ENCODE measurements around the gene LRRN2.
"Not testable (repeated sequence)": the region's sequence is repeated elsewhere in the genome, so short reads cannot be mapped to it uniquely, and the experiment has no call there.

The LRRN2 gene

DNA sequence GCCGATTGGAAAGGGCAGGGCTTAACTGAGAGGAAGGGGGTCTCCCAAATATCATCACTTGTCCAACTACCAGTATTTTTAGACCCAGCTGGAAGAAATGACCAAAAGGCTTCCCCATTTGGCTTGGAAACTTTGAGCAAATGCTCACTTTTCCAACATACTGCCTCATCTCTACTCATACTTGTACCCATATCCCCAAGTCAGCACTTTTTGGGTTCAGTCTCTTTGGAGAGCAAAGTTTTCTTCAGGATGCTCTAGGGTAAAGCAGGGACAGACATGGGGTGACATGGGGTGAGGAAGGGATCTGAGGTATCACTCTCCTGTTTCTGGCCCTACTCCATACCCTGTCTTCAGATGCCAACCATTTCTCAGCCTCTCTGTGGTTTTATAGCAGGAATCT, 27.2 kb downstream of the LRRN2 start:
- DNase-seq: no peak

DNA sequence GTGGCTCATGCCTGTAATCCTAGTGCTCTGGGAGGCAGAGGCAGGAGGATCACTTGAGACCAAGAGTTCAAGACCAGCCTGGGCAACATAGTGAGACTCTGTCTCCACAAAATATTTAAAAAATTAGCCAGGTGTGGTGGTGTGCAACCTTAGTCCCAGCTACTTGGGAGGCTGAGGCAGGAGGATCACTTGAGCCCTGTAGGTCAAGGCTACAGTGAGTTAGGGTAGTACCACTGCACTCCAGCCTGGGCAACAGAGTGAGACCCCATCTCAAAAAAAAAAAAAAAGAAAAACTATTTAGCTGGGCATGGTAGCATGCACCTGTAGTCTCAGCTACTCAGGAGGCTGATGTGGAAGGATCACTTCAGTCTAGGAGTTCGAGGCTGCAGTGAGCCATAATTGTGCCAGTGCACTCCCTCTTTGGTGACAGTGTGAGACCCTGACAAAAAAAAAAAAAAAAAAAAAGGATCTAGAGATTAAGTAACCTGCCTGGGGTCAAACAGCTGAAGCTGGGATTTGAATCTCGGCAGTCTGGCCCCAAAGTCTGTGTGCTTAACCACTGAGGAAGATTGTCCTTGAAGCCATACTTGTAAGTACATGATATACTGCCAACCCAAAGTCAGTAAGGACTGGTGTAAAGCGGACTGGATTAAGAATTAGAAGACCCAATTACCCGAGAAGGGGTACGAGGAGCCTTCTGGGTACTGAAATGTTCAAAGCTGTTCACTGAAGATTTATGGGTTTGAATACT, 31.8 kb downstream of the LRRN2 start:
- no peak for DNase-seq

DNA sequence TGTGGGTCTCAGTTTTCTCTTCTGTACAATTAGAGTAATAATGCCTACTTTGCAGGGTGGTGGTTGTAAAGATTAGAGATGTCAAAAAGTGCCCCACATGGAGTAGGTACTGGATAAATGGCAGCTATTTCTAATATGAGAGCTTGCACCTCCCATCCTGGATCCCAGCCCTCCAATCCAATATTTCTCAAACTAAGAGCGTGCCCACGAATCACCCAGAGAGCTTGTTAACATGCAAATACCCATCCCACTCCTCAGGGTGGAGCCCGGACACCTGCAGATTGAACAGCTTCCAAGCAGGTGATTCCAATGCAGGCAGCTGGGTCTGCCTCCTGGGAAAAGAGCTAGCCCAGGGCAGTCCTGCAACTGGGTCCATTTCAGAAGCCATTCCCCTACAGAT, 33.0 kb downstream of the LRRN2 start:
- DNase-seq: peak; percentile 69

- peak; percentile 90 for DNase-seq
These were observed 33.6 kb downstream of the LRRN2 start for GRCh38 chr1:204651843-204652421.

- DNase-seq: peak; percentile 46
These were observed 34.5 kb downstream of the LRRN2 start for GRCh38 chr1:204650911-204651570.

DNA sequence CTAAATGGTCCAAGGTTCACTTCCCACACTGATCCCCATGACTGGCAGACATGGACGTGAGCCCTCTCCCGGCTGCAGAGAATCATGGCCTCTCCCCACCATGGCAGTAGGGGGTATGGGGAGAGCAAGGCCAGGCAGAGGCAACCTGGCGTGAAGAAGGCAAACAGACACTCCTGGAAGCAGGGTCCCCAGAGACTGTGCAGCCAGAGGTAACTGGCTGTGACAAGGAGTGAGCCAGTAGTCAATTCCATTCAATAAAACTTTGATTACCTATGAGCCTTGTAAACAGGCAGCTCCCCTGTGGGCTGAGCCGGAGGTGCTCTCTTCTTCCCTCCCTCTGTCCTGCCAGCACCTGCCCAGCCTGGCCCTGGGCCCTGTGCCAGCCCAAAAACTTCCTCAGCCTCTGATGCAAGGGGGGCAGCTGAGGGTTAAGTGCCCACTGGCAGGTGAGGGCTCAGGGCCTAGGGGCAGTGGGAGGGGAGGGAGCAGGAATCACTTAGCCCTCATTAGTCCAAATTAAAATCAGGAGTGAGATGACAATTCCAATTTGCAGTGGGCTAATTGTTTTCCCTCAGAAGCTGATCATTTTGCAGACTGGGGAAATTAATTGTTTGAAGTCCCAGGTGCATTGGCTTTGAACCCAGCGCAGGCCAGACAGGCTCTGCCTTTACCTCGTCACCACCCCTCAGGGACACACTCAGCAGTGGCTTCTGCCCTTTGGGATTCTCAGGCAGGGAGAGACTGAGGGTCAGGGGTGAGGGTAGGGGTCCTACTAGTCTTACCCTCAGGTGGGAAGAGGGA, 35.6 kb downstream of the LRRN2 start:
- DNase-seq: peak; percentile 87

DNA sequence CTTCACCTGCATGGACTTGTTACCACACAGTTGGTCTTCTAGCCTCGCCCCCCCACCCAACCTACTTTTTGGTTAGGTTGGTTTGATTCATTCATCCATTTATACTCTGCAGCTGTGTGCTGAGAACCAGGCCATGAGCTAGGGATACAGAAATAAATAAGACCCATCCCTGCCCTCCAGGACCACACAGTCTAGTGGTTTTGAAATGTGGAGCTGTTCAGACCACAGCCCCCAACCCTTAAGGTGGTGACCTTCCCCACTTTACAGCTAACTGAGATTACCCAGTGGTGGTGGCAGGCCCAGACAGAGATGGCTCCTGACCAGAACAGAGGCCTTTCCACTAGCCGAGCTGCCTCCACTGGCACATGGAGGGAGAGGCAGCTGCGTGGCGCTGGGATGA, 37.0 kb downstream of the LRRN2 start:
- DNase-seq: no peak

DNA sequence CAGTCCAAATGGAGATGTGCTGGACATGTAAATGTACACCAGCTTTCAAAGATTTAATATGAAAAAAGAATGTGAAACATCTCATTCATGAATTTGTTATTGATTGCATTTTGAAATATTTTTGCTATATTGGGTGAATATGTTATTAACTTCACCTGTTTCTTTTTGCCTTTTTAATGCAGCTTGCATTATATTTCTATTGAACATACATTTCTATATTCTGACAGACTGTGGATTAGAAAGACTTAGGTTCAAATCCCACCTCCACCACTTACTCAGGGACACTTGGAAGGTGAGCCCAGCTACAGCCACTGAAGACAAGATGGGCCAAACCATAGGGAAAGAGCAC, 37.8 kb downstream of the LRRN2 start:
- no peak for DNase-seq

DNA sequence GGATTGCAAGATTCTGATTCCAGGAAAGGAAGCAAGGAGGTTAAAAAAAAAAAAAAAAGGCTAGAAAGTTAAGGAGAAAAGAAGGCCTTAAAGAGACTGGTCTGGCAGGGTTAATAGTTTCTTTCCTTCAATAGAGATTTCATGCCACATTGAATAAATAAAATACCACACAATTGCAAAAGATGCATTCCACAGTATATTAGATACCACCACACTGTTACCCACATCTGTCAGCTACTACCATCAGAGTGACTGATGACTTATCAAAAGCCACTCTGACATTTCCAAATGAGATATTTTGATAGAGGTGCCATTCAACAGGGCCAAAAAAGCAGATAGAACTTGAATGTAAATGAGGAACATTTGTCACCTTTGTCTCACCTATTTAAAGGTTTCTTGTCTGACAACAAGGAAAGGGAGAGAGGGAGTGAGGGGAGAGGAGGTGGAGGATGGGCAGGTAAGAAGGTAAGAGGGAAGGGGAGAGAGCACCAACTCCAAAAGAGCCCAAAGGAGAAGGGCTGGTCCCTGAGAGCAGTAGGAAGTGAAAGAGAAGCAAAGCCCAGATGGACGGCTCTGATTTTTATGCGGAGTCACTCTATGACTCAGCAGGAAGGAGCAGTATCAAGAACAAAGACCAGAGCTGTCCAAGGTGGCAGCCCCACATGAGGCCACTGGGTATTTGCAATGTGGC, 38.3 kb downstream of the LRRN2 start:
- DNase-seq: peak; percentile 19

DNA sequence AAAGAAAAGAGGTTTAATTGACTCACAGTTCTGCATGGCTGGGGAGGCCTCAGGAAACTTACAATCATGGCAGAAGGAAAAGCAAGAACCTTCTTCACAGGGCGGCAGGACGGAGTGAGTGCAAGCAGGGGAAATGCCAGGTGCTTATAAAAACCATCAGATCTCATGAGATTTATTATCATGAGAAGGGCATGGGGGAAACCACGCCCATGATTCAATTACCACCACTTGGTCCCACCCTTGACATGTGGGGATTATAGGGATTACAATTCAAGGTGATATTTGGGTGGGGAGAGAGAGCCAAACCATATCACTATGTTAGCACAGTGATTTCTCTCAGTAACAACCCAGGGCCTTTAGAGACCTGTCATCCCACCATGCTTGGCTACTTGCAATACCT, 39.9 kb downstream of the LRRN2 start:
- no peak for DNase-seq

DNA sequence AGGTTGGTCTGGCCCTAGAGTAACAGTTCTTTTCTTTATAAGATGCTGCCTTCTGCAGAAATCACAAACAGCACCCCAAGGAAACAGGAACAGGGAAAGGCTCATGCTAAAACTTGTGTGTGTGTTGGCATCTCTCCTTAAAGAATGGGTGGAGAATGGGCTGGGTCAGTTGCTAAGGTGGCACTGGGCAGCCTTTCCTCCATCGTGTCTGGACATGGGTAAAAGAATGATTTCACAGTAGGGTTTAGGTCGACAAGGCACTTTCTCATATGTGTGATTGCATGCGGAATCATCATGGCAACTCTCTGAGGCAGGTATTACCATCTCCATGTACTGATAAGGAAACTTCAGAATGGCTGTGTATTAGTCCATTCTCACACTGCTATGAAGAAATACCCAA, 40.3 kb downstream of the LRRN2 start:
- no peak for DNase-seq

GRCh38 chr1:204643503-204643902, 42.0 kb downstream of the LRRN2 start:
- no peak for DNase-seq

DNA sequence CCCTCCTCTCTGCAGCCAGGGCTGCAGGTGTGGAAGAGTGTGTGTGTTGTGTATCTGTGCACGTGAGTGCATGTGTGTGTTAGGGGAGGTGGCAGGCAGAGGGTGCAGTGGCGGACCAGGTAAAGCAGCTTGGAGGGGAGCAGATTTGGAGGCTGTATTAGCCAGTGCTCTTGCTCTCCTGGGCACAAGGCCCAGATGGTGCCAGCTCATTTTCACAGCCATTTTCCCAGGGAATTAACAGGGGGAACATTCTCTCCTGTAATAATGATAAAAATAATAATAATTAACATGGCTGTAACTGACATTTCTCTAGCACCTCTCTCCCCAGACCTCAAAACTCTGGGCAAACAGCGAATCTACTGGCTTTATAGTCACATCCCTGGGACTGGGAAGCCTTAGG, 43.6 kb downstream of the LRRN2 start:
- DNase-seq: peak; percentile 32

- DNase-seq: no peak
These were observed 44.1 kb downstream of the LRRN2 start for GRCh38 chr1:204641455-204641854.

- no peak for DNase-seq
These were observed 45.0 kb downstream of the LRRN2 start for GRCh38 chr1:204640578-204640977.

DNA sequence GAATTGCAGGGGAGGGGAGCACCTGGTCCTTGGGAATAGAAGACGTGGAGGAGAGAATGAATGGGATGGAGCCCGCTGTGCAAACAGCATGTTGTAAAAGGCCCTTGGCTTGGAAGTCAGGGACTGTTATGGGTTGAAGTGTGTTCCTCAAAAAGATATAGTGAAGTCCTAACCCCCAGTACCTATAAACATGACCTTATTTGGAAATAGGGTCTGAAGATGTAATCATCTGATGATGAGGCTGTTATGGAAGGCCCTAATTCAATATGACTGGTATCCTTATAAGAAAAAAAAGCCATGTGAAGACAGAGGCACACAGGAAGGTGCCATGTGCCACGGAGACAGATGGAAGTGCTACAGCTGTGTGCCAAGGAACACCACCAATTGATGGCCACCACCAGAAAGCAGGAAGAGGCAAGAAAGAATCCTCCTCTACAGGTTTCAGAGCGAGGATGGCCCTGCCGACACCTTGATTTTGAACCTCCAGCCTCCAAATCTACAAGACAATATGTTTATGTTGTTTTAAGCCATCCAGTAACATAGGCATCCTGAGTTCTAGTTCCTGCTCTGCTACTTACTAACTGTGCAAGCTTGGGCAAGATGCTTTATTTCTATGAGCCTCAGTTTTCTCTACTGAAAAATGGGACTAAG, 51.2 kb downstream of the LRRN2 start:
- no peak for DNase-seq

GRCh38 chr1:204633665-204634064, 51.9 kb downstream of the LRRN2 start:
- no peak for DNase-seq

GRCh38 chr1:204630132-204630905, 55.2 kb downstream of the LRRN2 start:
- DNase-seq: no peak

GRCh38 chr1:204629459-204629858, 56.1 kb downstream of the LRRN2 start:
- not testable (repeated sequence) for DNase-seq

DNA sequence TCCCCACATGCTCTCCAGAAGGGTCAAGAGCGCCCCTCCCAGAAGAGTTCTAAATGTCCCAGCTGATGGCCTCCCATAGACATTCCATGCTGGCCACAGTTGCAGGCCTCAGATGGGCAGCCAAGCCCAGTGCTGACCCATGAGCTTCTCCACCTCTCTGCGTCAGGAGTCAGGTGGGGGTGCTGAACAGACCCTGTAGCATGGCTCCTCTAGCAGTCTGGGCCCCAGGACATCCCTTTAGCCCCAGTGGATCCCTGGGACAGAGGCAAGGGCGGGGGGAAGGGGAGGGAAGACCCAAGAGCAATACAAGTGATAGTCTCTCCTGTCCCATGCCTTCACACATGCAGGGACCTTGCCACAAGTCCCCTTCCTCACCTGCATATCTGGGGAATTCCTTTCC, 56.7 kb downstream of the LRRN2 start:
- no peak for DNase-seq

- DNase-seq: no peak
These were observed 58.1 kb downstream of the LRRN2 start for GRCh38 chr1:204627436-204627835.

DNA sequence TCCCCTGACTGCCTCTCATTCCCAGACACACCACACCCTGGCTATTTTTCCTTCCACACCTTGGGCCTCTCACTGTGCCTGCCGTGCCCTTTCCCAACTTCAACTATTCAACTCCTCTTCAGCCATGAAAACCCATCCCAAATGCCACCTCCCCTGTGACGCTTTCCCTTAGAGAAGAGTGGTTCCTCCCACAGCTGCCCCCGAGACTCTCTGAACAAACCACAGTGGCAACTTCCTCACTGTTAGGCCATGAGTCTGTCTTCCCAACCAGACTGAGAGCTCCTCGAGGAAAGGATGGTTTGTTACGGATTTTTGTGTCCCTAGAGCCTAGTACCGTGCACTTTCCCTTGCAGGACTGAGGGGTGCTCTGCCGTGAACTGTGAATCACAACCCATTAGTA, 59.2 kb downstream of the LRRN2 start:
- DNase-seq: no peak
